ENCODE data around the gene PHF14. TPM values are rescaled to one million over a fixed set of nuclear protein-coding genes. Genes with fewer than 3 reads are reported as not detected.

PHF14 gene
- total RNA-seq, 1 experiment from 2014 or later = 49.3 TPM

GRCh38 chr7:11109659-11110058 is 136.0 kb downstream of the PHF14 start:
- no peak overlapping the region for H2AFZ ChIP-seq
- no peaks in the 10 kb centered on the region for H3K4me1 ChIP-seq (replicated peaks; ENCODE audit: insufficient read depth)
- intact Hi-C loops (cut with micrococcal nuclease; ENCODE audit: unreplicated experiment) = no loop called here
- TF ChIP-seq CTCF (conservative IDR thresholded peaks at IDR 0.05) = no peak
- TF ChIP-seq EZH2 (IDR thresholded peaks at IDR 0.05; ENCODE audit: low read depth) = no peak
- no peak overlapping the region for H3K27ac ChIP-seq
- ChIA-PET POLR2A (ENCODE audit: unreplicated experiment) (no interaction called here), CTCF (interaction anchor here (0.6 kb wide), 1 partner anchor 282 kb away, joined by 4 read pairs; no protein-coding TSS in a partner anchor)
- H3K4me2 ChIP-seq = no peak overlapping the region
- H3K9me3 ChIP-seq (ENCODE audit: insufficient read depth, low read depth) = no peaks in the 10 kb centered on the region
- no peaks in the 10 kb centered on the region for H3K79me2 ChIP-seq (ENCODE audit: low read depth)
- H4K20me1 ChIP-seq (ENCODE audit: insufficient read depth) = no peaks in the 10 kb centered on the region; the same call in 1 of the 2 replicates
- BruUV-seq (replicated peaks) = no TSS peak
- H3K4me3 ChIP-seq = no peak overlapping the region
- H3K36me3 ChIP-seq (ENCODE audit: low read depth) = no peaks in the 10 kb centered on the region
- H3K9me2 ChIP-seq (ENCODE audit: insufficient read depth) = no peaks in the 10 kb centered on the region
- no peak for DNase-seq
- H3K27me3 ChIP-seq (ENCODE audit: insufficient read depth, low read depth) = no peaks in the 10 kb centered on the region
- no peaks in the 10 kb centered on the region for H3F3A ChIP-seq (ENCODE audit: insufficient read depth, low read depth)

DNA sequence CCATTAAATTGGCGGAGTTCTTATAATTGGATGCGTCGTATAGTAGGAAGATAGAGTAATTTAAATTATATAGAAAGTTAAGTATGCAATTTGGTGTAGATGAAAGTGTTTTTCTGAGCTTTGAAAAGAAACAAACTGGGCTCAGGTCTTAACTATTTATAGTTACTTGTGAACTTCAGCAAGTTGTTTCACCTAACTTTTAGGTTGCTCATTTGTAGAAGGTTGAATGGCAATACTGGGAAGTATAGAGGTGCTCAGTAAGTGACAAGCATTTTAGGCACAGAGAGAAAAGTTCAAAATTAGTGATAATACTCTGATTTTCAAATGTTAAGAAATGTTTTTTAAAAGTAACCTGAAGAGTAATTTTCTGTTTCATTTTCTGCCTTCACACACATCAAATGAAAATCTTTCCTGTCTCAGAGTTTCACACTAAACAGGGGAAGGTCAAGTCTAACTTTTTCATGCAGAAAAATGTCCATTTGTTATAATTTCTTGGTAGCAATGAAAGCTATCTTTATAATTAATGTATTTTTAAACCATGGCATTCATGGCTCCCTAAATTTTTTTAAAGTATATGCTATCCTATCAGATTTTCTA is 146.5 kb downstream of the PHF14 start:
- no peak overlapping the region for H3K4me3 ChIP-seq
- H3K9me3 ChIP-seq (ENCODE audit: insufficient read depth, low read depth) = no peaks in the 10 kb centered on the region
- no peaks in the 10 kb centered on the region for H3K27me3 ChIP-seq (ENCODE audit: insufficient read depth, low read depth)
- peaks cover 9% of the 10 kb centered on the region; the same call in 1 of the 2 replicates for H3F3A ChIP-seq (ENCODE audit: insufficient read depth, low read depth)
- no peaks in the 10 kb centered on the region for H3K79me2 ChIP-seq (ENCODE audit: low read depth)
- H3K27ac ChIP-seq = no peak overlapping the region
- ChIA-PET CTCF (no interaction called here), POLR2A (ENCODE audit: unreplicated experiment) (interaction anchor here (0.6 kb wide), 1 partner anchor 12 kb away, joined by 3 read pairs; no protein-coding TSS in a partner anchor)
- peaks cover 9% of the 10 kb centered on the region; the same call in 1 of the 2 replicates for H4K20me1 ChIP-seq (ENCODE audit: insufficient read depth)
- no peak overlapping the region for H2AFZ ChIP-seq
- DNase-seq = no peak
- peaks cover 14% of the 10 kb centered on the region; the same call in 1 of the 2 replicates for H3K36me3 ChIP-seq (ENCODE audit: low read depth)
- no peak overlapping the region for H3K4me2 ChIP-seq
- H3K4me1 ChIP-seq (replicated peaks; ENCODE audit: insufficient read depth) = no peaks in the 10 kb centered on the region
- TF ChIP-seq EZH2 (IDR thresholded peaks at IDR 0.05; ENCODE audit: low read depth) (no peak), CTCF (conservative IDR thresholded peaks at IDR 0.05) (no peak)
- no peaks in the 10 kb centered on the region for H3K9me2 ChIP-seq (ENCODE audit: insufficient read depth)
- intact Hi-C loops (cut with micrococcal nuclease; ENCODE audit: unreplicated experiment) = no loop called here
- BruUV-seq (replicated peaks) = no TSS peak

- H3K4me1 ChIP-seq (replicated peaks; ENCODE audit: insufficient read depth) = no peaks in the 10 kb centered on the region
- H3K4me3 ChIP-seq = no peak overlapping the region
- H3K27me3 ChIP-seq (ENCODE audit: insufficient read depth, low read depth) = no peaks in the 10 kb centered on the region
- no peak overlapping the region for H3K4me2 ChIP-seq
- no peak overlapping the region for H3K27ac ChIP-seq
- intact Hi-C loops (cut with micrococcal nuclease; ENCODE audit: unreplicated experiment) = no loop called here
- peaks cover 9% of the 10 kb centered on the region; the same call in 1 of the 2 replicates for H3F3A ChIP-seq (ENCODE audit: insufficient read depth, low read depth)
- H3K36me3 ChIP-seq (ENCODE audit: low read depth) = peaks cover 14% of the 10 kb centered on the region; the same call in 1 of the 2 replicates
- no peak for DNase-seq
- peaks cover 9% of the 10 kb centered on the region; the same call in 1 of the 2 replicates for H4K20me1 ChIP-seq (ENCODE audit: insufficient read depth)
- TF ChIP-seq EZH2 (IDR thresholded peaks at IDR 0.05; ENCODE audit: low read depth) (no peak), CTCF (conservative IDR thresholded peaks at IDR 0.05) (no peak)
- no peak overlapping the region for H2AFZ ChIP-seq
- no peaks in the 10 kb centered on the region for H3K9me3 ChIP-seq (ENCODE audit: insufficient read depth, low read depth)
- BruUV-seq (replicated peaks) = no TSS peak
- H3K9me2 ChIP-seq (ENCODE audit: insufficient read depth) = no peaks in the 10 kb centered on the region
- ChIA-PET CTCF (no interaction called here), POLR2A (ENCODE audit: unreplicated experiment) (interaction anchor here (0.6 kb wide), 1 partner anchor 13 kb away, joined by 3 read pairs; no protein-coding TSS in a partner anchor)
- no peaks in the 10 kb centered on the region for H3K79me2 ChIP-seq (ENCODE audit: low read depth)
Observed at GRCh38 chr7:11120675-11121220, 147.1 kb downstream of the PHF14 start.
